CD4-positive, CD25-positive, alpha-beta regulatory T cell (primary cell): Measurements from ENCODE around the gene GAB2. TPM values are rescaled to one million over a fixed set of nuclear protein-coding genes. Genes with fewer than 3 reads are reported as not detected.

Source experiments
- ATAC-seq, 2 donors: fragments of 150-1000 bp; cut with Tn5 transposase; one replicate each; pipeline ENCODE4 v1.10.0; 2021; ENCODE audit warnings: low read depth in 2 of 2, moderate number of reproducible peaks in 2 of 2, moderate library complexity in 1 of 2
- DNase-seq, 3 donors: peaks; one replicate each; pipeline versions ENCODE4 v3.0.0 to v3.0.0-alpha.2; 2012 to 2022; ENCODE audit warnings: mixed read lengths in 1 of 3
- H3K27ac ChIP-seq: one replicate; pipeline ENCODE4 v1.7.0; 2013; ENCODE audit warnings: mild to moderate bottlenecking, low read length; ENCODE audit not compliant: insufficient read depth, poor library complexity, severe bottlenecking
- H3K27me3 ChIP-seq: one replicate; pipeline ENCODE4 v1.7.0; 2013; ENCODE audit warnings: low read length; ENCODE audit not compliant: control insufficient read depth, insufficient read depth
- H3K36me3 ChIP-seq: one replicate; pipeline ENCODE4 v1.7.0; 2013; ENCODE audit warnings: mild to moderate bottlenecking, low read length, moderate library complexity; ENCODE audit not compliant: control insufficient read depth, insufficient read depth
- H3K4me1 ChIP-seq: 2 replicates; pipeline ENCODE4 v1.7.0; 2013; ENCODE audit warnings: mild to moderate bottlenecking, low read length; ENCODE audit not compliant: insufficient read depth, control insufficient read depth, poor library complexity, severe bottlenecking
- H3K4me3 ChIP-seq: one replicate; pipeline ENCODE4 v1.7.0; 2013; ENCODE audit warnings: low read depth, mild to moderate bottlenecking, low read length, moderate library complexity
- H3K9me3 ChIP-seq, 2 experiments: 1 replicate in 1 of 2; 2 replicates in 1 of 2; pipeline ENCODE4 v1.7.0; 2013; ENCODE audit warnings: low read length in 2 of 2, mild to moderate bottlenecking in 1 of 2, moderate library complexity in 1 of 2; ENCODE audit not compliant: control insufficient read depth in 2 of 2
- H3K27ac Mint-ChIP-seq, 3 donors: one replicate each; pipeline ENCODE4 v1.8.0; 2020 to 2022; ENCODE audit warnings: mild to moderate bottlenecking in 3 of 3, mixed read lengths in 3 of 3, moderate library complexity in 2 of 3
- H3K27me3 Mint-ChIP-seq: one replicate; pipeline ENCODE4 v1.8.0; 2022; ENCODE audit warnings: mild to moderate bottlenecking, mixed read lengths
- H3K36me3 Mint-ChIP-seq: one replicate; pipeline ENCODE4 v1.8.0; 2020; ENCODE audit warnings: mixed read lengths
- H3K4me1 Mint-ChIP-seq, 4 donors: one replicate each; pipeline ENCODE4 v1.8.0; 2020 to 2022; ENCODE audit warnings: mixed read lengths in 4 of 4, mild to moderate bottlenecking in 1 of 4
- H3K4me3 Mint-ChIP-seq, 4 donors: one replicate each; pipeline ENCODE4 v1.8.0; 2020 to 2022; ENCODE audit warnings: mild to moderate bottlenecking in 4 of 4, mixed read lengths in 4 of 4, moderate library complexity in 3 of 4
- H3K9me3 Mint-ChIP-seq, 7 donors: one replicate each; pipeline ENCODE4 v1.8.0; 2020 to 2022; ENCODE audit warnings: mixed read lengths in 7 of 7, mild to moderate bottlenecking in 3 of 7, moderate library complexity in 2 of 7
- polyA plus RNA-seq, 4 donors: library from polyadenylated mRNA; unstranded; fragments of 300-500 nt; fragmentation: Illumina TruSeq; gene quantifications; one replicate each; pipeline ENCODE4 v1.2.3, GENCODE V29; 2021
- total RNA-seq: library from RNA; stranded (reverse); gene quantifications from one replicate; pipeline ENCODE4 v1.2.3, GENCODE V29; 2022

GAB2 gene
- total and polyA plus RNA-seq, 5 donors from 2014 or later, result 0.05 to 15.7 (median 0.56) TPM

- Mint-ChIP-seq H3K27me3 (peaks cover 32% of the 10 kb centered on the region), H3K9me3 (no peaks in the 10 kb centered on the region), H3K27ac (peak overlapping the region in 1 of 3 donors; percentile 34), H3K36me3 (no peaks in the 10 kb centered on the region), H3K4me1 (peaks cover 10 to 37% (median 28%) of the 10 kb centered on the region in 4 donors), H3K4me3 (peak overlapping the region; percentile 89 to 93 (median 90))
- Histone ChIP-seq H3K4me3 (peak overlapping the region; percentile 71), H3K27ac (no peak overlapping the region), H3K4me1 (peaks cover 27% of the 10 kb centered on the region), H3K9me3 (no peaks in the 10 kb centered on the region), H3K36me3 (no peaks in the 10 kb centered on the region), H3K27me3 (peaks cover 6% of the 10 kb centered on the region)
- ATAC-seq (no peak), DNase-seq (no peak)
These were observed 1.1 kb upstream of the GAB2 start for GRCh38 chr11:78418584-78419211.

GRCh38 chr11:78417888-78418583 lies 416 bp upstream of the GAB2 start:
- Mint-ChIP-seq H3K27ac (no peak overlapping the region), H3K4me3 (peak overlapping the region; percentile 89 to 93 (median 90)), H3K27me3 (peaks cover 32% of the 10 kb centered on the region), H3K4me1 (peaks cover 10 to 37% (median 28%) of the 10 kb centered on the region in 4 donors), H3K9me3 (no peaks in the 10 kb centered on the region), H3K36me3 (no peaks in the 10 kb centered on the region)
- H3K27ac ChIP-seq, result peak overlapping the region; percentile 23
- H3K4me3 ChIP-seq, result peak overlapping the region; percentile 71
- H3K36me3 ChIP-seq, result no peaks in the 10 kb centered on the region
- H3K27me3 ChIP-seq, result peaks cover 6% of the 10 kb centered on the region
- peak; percentile 76 to 79 for ATAC-seq
- DNase-seq, result peak; percentile 70 to 80 (median 77)
- peaks cover 27% of the 10 kb centered on the region for H3K4me1 ChIP-seq
- no peaks in the 10 kb centered on the region for H3K9me3 ChIP-seq

DNA sequence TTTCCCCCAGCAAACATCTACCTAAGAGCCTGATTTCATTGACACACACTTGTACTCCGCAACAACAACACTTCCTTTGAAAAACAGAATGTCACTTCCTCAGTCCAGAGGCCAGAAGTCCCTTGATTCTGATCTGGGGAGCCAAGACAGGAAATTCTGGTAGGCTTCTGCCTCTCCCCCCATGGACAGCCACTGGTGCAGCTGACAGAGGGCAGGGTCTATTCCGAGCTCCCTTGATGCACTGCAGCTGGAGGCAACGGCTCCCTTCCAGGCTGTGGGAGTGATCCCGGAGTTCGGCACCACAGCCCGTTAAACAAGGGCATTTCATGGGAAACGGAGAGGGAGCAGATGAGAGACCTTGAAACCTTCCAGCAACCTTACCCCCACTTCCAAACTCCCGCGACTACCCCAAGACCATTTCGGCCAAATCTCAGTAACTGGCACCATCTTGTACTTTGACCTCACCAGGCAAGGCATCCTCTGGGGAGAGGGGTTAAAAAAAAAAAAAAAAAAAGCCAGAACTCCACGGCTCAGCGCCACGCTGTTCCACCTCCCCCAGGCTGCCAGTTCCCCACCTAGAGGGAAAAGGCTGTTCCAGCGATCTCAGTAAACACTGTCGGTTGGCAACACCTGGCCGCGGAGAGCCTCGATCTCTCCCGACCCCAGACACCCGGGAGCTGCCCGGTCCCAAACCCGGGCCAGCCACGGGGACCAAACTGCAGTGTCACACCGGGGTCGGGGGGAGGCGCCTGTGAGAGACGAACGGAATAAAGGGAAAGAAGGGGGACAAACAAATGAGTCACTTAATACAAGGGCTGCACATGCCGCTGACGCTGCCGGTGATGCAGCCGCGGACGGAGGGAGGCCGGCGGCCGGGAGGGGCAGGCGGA lies 1.1 kb downstream of the GAB2 start:
- Histone ChIP-seq H3K27me3 (peaks cover 6% of the 10 kb centered on the region), H3K4me1 (peaks cover 27% of the 10 kb centered on the region), H3K36me3 (no peaks in the 10 kb centered on the region), H3K9me3 (no peaks in the 10 kb centered on the region), H3K4me3 (peak overlapping the region; percentile 37), H3K27ac (no peak overlapping the region)
- ATAC-seq, result peak; percentile 65 to 66
- Mint-ChIP-seq H3K9me3 (no peaks in the 10 kb centered on the region), H3K27ac (peak overlapping the region; percentile 82 to 96 (median 88)), H3K36me3 (no peaks in the 10 kb centered on the region), H3K4me1 (peaks cover 10 to 37% (median 27%) of the 10 kb centered on the region in 4 donors), H3K27me3 (peaks cover 37% of the 10 kb centered on the region), H3K4me3 (peak overlapping the region; percentile 86 to 96 (median 94))
- DNase-seq, result peak; percentile 60 to 82 (median 62)

DNA sequence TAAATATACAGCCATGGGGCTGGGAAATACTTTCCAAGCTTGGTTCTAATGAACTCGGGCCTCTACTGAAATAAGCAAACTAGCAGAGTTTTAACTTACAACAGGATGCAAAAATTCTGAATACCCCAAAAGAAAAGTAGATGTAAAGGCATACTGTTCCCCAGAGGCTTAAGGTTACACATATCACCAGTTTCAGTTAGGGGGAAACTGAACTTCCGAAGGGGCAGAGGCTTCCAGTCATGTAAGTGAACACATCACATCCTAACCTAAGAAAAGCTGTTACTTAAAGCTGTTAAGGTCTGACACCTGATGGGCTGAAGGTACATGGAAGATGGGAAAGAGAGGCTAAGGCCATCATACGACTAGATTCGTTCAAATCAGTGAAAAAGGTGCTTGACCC lies 2.3 kb downstream of the GAB2 start:
- H3K27ac Mint-ChIP-seq, result no peak overlapping the region
- H3K27me3 Mint-ChIP-seq, result peaks cover 34% of the 10 kb centered on the region
- Histone ChIP-seq H3K4me3 (no peak overlapping the region), H3K36me3 (no peaks in the 10 kb centered on the region), H3K4me1 (peaks cover 23% of the 10 kb centered on the region), H3K9me3 (peaks cover 0 to under 1% of the 10 kb centered on the region in 2 experiments), H3K27ac (no peak overlapping the region), H3K27me3 (peaks cover 6% of the 10 kb centered on the region)
- ATAC-seq, result no peak
- peaks cover 10 to 28% (median 23%) of the 10 kb centered on the region in 4 donors for H3K4me1 Mint-ChIP-seq
- DNase-seq, result no peak
- no peaks in the 10 kb centered on the region for H3K36me3 Mint-ChIP-seq
- peak overlapping the region; percentile 1 to 96 (median 50) for H3K4me3 Mint-ChIP-seq
- H3K9me3 Mint-ChIP-seq, result no peaks in the 10 kb centered on the region

DNA sequence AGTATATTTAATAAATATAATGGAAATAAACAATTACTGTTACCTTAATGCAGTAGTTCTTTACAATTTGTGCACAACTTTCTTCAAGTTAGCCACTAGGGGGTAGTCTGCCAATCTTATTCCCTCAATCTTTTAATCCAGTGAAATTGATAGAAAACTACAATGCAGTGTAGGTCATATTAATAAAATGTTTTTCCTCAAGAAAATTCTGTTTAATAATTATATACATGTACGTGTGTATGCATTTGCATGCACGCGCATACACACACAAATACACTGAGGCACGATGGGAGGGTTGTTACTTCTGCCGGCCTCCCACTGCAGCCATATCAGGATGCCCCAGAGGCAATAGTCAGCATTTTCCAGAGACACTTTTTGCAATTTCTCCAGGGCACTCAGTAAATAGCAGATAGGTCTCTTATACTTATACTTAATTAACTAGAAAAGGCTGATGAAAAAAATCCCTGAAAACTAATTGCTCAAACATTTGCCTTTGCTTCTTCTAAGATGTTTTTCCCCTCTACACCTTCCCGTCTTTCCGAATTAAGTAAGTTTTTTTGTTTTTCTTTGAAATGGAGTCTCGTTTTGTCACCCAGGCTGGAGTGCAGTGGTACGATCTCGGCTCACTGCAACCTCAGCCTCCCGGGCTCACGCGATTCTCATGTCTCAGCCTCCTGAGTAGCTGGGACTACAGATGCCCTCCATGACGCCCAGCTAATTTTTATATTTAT lies 3.1 kb downstream of the GAB2 start:
- H3K4me1 ChIP-seq, result peaks cover 20% of the 10 kb centered on the region
- H3K9me3 ChIP-seq, result peaks cover 0 to 8% of the 10 kb centered on the region in 2 experiments
- no peak overlapping the region for H3K4me3 ChIP-seq
- Mint-ChIP-seq H3K4me1 (peaks cover 10 to 23% (median 21%) of the 10 kb centered on the region in 4 donors), H3K9me3 (peaks cover 0 to 4% (median 1%) of the 10 kb centered on the region in 7 donors), H3K27ac (no peak overlapping the region), H3K4me3 (peak overlapping the region in 2 of 4 donors; percentile 79 to 96), H3K36me3 (no peaks in the 10 kb centered on the region), H3K27me3 (peaks cover 28% of the 10 kb centered on the region)
- H3K27me3 ChIP-seq, result peaks cover 4% of the 10 kb centered on the region
- DNase-seq, result peak in 2 of 3 donors; percentile 32 to 40
- no peak overlapping the region for H3K27ac ChIP-seq
- no peak for ATAC-seq
- no peaks in the 10 kb centered on the region for H3K36me3 ChIP-seq

DNA sequence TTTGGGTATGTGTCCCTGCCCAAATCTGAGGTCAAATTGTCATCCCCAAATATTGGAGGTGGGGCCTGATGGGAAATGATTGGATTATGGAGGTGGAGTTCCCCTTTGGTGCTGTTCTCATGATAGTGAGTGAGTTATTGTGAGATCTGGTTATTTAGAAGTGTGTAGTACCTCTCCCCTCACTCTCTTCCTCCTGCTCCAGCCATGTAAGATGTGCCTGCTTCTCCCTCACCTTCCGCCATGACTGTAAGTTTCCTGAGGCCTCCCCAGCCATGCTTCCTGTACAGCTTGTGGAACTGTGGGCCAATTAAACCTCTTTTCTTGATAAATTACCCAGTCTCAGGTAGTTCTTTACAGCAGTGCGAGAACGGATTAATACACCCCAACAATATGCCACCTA lies 9.0 kb downstream of the GAB2 start:
- Histone ChIP-seq H3K27ac (no peak overlapping the region), H3K4me3 (no peak overlapping the region), H3K9me3 (peaks cover 0 to 8% of the 10 kb centered on the region in 2 experiments), H3K4me1 (no peaks in the 10 kb centered on the region), H3K27me3 (peaks cover 5% of the 10 kb centered on the region), H3K36me3 (no peaks in the 10 kb centered on the region)
- DNase-seq, result no peak
- Mint-ChIP-seq H3K36me3 (no peaks in the 10 kb centered on the region), H3K27ac (no peak overlapping the region), H3K4me3 (no peak overlapping the region), H3K27me3 (peaks cover 14% of the 10 kb centered on the region), H3K4me1 (no peaks in the 10 kb centered on the region), H3K9me3 (peaks cover 0 to 10% (median 5%) of the 10 kb centered on the region in 7 donors)
- ATAC-seq, result no peak
